ENCODE results near the gene SAMHD1.
"Not testable (repeated sequence)": the region's sequence is repeated elsewhere in the genome, so short reads cannot be mapped to it uniquely, and the experiment has no call there.

Gene SAMHD1

DNA sequence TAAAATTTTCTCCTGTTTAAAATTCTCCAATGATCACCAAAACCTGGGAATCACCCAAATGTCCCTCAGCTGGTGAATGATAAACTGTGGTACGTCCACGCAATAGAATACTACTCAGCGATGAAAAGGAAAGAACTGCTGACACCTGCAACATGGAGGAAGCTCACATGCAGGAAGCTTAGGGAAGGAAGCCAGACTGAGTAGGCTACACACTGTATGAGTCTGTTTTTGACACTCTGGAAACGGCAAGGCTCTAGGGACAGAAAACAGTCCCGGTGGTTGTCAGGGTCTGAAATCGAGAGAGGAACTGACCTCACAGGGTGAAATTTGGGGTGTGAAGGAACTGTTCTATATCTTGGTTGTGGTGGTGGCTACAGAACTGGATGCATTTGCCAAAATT lies 100.7 kb downstream of the SAMHD1 start:
- no peak for DNase-seq

DNA sequence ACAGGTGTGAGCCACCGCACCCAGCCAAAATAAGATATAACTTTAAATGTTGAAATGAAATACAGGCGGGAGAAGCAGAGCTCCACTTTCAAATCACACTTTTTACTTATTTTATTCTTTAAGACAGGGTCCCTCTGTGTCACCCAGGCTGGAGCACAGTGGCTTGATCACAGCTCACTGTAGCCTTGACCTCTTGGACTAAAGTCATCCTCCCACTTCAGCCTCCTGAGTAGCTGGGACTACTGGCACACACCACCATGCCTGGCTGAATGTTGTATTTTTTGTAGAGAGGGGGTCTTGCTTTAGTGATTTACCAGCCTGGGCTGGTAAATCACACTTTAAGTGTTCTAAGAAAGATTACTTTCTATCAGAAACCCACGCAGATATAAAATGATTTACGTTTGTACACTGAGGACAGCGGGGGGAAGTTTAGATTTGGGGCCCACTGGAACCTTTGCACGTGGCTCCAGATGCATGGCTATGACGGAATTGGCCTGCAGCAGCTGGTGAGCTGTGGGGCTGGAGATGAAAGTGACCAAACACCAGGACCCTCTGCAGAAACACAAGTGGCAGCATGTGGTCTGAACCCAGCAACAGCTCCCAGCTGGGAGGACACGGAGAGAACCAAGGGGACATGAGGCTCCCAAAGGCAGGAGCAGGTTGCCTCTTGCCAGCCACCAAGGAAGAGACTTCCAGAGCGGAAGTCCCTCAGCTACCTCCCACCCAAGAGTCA lies 102.0 kb downstream of the SAMHD1 start:
- DNase-seq = no peak

DNA sequence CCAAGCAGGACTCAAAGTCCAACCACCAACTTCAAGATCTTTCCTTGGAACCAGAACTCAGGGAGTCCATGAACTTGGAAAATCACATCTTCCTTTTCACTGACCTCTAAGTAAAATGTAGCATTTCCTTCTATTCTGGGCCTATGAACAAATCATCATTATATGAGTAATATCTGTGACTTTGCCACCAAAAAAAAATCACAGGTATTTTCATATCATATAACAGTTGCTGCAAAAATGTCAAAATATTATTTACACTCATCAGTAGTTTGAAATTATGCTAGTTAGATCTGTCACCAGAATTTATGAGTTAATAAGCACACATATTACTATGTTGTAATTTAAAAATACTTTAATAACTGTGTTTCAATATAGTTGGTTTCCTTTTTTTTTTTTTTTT lies 102.8 kb downstream of the SAMHD1 start:
- no peak for DNase-seq

DNA sequence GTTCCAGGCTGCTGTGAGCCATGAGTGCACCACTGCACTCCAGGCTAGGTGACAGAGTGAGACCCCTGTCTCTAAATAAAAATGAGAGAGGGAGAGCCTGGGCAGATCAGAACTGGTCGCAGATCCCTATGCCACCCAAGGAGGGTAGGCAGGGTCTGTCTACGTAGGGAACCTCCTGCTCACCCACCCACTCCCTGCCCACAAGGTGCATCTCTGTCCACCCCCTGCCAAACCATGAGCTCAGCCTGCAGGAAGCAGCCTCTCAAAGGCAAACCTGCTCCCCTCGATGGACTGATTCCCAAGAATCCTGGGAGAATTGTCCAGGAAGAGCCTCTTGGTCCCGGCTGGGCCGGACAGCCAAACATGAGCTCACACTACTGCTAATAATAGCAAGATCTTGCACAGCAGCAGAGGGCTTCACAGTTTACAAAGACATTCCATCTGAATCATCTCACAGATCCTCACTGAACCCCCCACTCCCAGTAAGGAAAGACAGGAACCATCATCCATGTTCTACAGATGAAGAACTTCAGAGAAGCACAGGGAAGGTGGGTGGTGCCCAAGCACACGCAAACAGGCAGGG lies 103.3 kb downstream of the SAMHD1 start:
- DNase-seq = no peak

DNA sequence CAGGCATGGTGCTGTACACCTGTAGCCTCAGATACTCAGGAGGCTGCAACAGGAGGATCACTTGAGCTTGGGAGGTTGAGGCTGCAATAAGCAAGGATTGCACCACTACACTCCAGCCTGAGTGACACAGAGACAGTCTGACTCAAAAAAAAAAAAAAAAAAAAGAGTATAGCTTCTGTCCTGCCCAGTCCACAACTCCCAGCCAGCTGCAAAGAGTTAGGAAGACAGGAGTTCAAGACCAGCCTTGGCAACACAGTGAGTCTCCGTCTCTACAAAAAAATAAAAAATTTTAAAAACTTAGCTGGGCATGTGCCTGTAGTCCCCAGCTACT lies 103.8 kb downstream of the SAMHD1 start:
- no peak for DNase-seq

DNA sequence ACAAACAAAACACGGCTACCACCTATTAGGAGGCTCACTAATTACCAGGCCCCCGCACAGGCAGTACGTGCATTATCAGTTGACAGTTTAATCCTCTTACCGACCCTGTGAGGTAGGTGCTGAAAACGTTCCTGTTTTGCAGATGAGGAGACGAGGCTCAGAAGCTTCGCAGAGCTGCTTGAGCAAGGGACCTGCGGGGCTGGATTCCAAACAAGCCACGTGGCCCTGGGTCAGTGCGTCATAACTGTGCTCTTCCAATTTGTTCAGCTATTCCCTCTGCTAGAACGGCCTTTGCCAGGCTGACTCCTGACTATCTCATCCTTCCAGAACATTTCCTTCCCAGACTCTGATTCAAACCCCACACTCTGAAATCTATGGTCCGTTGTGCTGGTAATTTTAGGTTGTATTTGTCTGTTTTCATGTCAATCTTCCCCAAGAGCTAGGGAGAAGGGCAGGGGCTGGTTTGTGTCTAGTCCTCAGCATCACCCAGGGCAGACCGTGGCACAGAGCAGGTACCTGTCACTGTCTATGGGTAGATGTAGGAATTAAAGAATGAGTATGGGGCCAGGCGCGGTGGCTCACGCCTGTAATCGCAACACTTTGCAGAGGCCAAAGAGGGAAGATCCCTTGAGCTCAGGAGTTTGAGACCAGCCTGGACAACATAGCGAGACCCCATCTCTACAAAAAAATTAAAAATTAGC lies 104.3 kb downstream of the SAMHD1 start:
- DNase-seq = no peak

DNA sequence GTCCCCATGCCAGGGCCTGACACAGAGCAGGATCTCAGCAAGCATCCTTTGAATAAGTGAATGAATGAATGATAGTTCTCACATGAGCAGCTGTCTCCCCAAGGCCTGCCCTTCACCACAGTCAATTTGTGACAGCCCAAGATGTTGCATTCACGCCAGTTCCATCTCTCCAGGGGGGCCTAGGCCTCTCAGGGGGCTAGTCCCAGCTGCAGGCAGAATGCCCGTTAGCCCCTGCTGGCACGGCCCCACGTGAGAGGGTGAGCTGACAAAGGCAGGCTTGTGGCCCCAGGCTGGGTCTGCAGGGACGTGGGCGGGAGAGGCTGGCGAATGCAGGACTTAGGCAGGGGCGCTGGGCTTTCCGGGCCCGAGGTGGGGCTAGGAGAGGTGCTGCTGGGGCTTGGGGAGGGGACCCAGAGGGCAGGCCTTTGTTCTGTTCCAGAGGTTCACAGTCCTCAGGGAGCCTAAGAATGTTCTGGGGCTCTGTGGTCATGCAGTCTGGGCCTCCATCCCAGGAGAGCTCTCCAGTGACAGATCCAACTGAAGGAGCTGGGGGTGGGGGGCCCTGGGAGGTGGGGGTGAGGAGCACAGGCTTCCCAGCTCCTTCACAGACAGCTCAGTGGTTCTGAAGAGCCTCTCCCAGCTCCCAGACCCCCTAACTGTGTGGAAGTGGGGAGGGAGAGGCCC lies 106.1 kb downstream of the SAMHD1 start:
- DNase-seq = no peak

DNA sequence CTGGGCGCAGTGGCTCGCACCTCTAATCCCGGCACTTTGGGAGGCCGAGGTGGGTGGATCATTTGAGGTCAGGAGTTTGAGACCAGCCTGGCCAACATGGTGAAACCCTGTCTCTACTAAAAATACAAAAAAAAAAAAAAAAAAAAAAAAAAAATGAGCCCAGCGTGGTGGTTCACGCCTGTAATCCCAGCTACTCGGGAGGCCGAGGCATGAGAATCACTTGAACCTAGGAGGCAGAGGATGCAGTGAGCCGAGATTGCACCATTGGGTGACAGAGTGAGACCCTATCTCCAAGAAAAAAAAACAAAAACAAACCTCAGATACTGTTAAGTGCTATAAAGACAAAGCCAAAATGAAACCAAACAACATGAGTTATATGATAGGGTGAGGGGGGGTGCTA lies 110.5 kb downstream of the SAMHD1 start:
- DNase-seq = not testable (repeated sequence)

All from activated T-cell treated with anti-CD3 and anti-CD28 coated beads, Interleukin-2, amount 50 U/mL, for 48 hours (primary cell).